Endothelial cell (in vitro differentiated cells): ENCODE measurements around the gene LYSMD3. TPM values are rescaled to one million over a fixed set of nuclear protein-coding genes. Genes with fewer than 3 reads are reported as not detected.

Experiments
- DNase-seq: peaks from one replicate; pipeline ENCODE4 v3.0.0; 2021; ENCODE audit warnings: low spot score
- H3K27ac Mint-ChIP-seq: one replicate; pipeline ENCODE4 v1.8.0; 2021; ENCODE audit warnings: mixed read lengths, inconsistent platforms; ENCODE audit not compliant: unreplicated experiment
- H3K27me3 Mint-ChIP-seq: one replicate; pipeline ENCODE4 v1.8.0; 2021; ENCODE audit warnings: mild to moderate bottlenecking, moderate library complexity, mixed read lengths, inconsistent platforms; ENCODE audit not compliant: unreplicated experiment
- H3K36me3 Mint-ChIP-seq: one replicate; pipeline ENCODE4 v1.8.0; 2021; ENCODE audit warnings: mild to moderate bottlenecking, low read depth, mixed read lengths, inconsistent platforms; ENCODE audit not compliant: unreplicated experiment
- H3K4me1 Mint-ChIP-seq: one replicate; pipeline ENCODE4 v1.8.0; 2021; ENCODE audit warnings: mild to moderate bottlenecking, mixed read lengths, inconsistent platforms; ENCODE audit not compliant: unreplicated experiment
- H3K4me3 Mint-ChIP-seq: one replicate; pipeline ENCODE4 v1.8.0; 2021; ENCODE audit warnings: mild to moderate bottlenecking, mixed read lengths, inconsistent platforms; ENCODE audit not compliant: unreplicated experiment
- H3K9me3 Mint-ChIP-seq: one replicate; pipeline ENCODE4 v1.8.0; 2021; ENCODE audit warnings: mixed read lengths, inconsistent platforms; ENCODE audit not compliant: unreplicated experiment
- total RNA-seq: library from RNA; stranded (reverse); fragmentation: NEBNext Ultra II Directional; extraction: Animal tissue kit (Norgen Biotek cat#: 25700); gene quantifications from one replicate; pipeline ENCODE4 v1.2.1, GENCODE V29; 2021; ENCODE audit not compliant: unreplicated experiment
- TF ChIP-seq, protein P1 (sequence below): fragments of 200-600 bp; sonication (generic); IDR thresholded peaks from one replicate; pipeline ENCODE4 v1.5.0; 2021; ENCODE audit warnings: antibody characterized with exemption; ENCODE audit not compliant: unreplicated experiment

LYSMD3 gene
- total RNA-seq, 1 donor from 2014 or later = 15.6 TPM

- Mint-ChIP-seq H3K4me3 (no peak overlapping the region), H3K27me3 (no peaks in the 10 kb centered on the region), H3K36me3 (no peaks in the 10 kb centered on the region), H3K9me3 (no peaks in the 10 kb centered on the region), H3K27ac (no peak overlapping the region), H3K4me1 (no peaks in the 10 kb centered on the region)
- TF ChIP-seq, protein P1, sequence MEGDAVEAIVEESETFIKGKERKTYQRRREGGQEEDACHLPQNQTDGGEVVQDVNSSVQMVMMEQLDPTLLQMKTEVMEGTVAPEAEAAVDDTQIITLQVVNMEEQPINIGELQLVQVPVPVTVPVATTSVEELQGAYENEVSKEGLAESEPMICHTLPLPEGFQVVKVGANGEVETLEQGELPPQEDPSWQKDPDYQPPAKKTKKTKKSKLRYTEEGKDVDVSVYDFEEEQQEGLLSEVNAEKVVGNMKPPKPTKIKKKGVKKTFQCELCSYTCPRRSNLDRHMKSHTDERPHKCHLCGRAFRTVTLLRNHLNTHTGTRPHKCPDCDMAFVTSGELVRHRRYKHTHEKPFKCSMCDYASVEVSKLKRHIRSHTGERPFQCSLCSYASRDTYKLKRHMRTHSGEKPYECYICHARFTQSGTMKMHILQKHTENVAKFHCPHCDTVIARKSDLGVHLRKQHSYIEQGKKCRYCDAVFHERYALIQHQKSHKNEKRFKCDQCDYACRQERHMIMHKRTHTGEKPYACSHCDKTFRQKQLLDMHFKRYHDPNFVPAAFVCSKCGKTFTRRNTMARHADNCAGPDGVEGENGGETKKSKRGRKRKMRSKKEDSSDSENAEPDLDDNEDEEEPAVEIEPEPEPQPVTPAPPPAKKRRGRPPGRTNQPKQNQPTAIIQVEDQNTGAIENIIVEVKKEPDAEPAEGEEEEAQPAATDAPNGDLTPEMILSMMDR = no peak
- DNase-seq = no peak
Observed at GRCh38 chr5:90494043-90494442, 35.3 kb downstream of the LYSMD3 start.

GRCh38 chr5:90488791-90489190 is 40.6 kb downstream of the LYSMD3 start:
- TF ChIP-seq, protein P1 = no peak
- no peak overlapping the region for H3K27ac Mint-ChIP-seq
- peaks cover 3% of the 10 kb centered on the region for H3K27me3 Mint-ChIP-seq
- H3K36me3 Mint-ChIP-seq = no peaks in the 10 kb centered on the region
- H3K4me3 Mint-ChIP-seq = no peak overlapping the region
- no peaks in the 10 kb centered on the region for H3K9me3 Mint-ChIP-seq
- no peaks in the 10 kb centered on the region for H3K4me1 Mint-ChIP-seq
- no peak for DNase-seq

DNA sequence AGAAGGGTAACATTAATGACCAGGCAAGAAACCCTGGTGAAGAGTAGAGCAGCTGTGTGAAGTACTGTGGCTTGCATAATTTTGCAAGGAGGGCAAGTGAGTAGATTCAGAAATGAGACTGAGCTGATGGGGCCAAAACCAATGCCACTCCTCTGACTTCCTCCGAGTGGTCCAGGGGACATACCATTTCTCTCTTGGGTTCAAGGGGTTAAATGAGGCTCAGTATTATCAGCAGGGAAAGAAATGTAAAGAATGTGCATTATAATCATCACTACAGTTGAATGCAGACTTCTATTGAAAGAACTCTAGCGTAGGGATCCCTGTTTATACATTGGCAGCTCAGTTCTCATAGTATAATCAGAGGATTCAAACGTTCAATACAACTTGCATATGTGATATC is 44.8 kb downstream of the LYSMD3 start:
- TF ChIP-seq, protein P1 = no peak
- H3K4me3 Mint-ChIP-seq = no peak overlapping the region
- H3K4me1 Mint-ChIP-seq = no peaks in the 10 kb centered on the region
- no peak overlapping the region for H3K27ac Mint-ChIP-seq
- DNase-seq = no peak
- no peaks in the 10 kb centered on the region for H3K9me3 Mint-ChIP-seq
- peaks cover 3% of the 10 kb centered on the region for H3K27me3 Mint-ChIP-seq
- H3K36me3 Mint-ChIP-seq = no peaks in the 10 kb centered on the region

DNA sequence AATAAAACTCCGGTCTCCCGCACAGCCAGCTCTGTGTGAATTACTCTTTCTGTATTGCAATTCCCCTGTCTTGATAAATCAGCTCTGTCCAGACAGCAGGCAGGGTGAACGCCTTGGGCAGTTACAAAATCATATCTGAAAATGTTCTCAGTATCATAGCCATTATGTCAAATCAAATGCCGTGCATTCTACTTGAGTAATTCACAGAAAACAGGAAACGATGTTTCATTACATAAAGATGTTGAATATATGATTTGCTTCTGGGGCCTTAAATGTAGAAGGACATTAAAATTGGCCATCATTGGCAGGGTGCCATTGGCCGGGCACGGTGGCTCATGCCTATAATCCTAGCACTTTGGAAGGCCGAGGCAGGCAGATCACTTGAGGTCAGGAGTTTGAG is 46.2 kb downstream of the LYSMD3 start:
- no peaks in the 10 kb centered on the region for H3K9me3 Mint-ChIP-seq
- H3K27me3 Mint-ChIP-seq = peaks cover 3% of the 10 kb centered on the region
- H3K4me1 Mint-ChIP-seq = no peaks in the 10 kb centered on the region
- no peak overlapping the region for H3K27ac Mint-ChIP-seq
- no peaks in the 10 kb centered on the region for H3K36me3 Mint-ChIP-seq
- TF ChIP-seq, protein P1 = no peak
- DNase-seq = no peak
- no peak overlapping the region for H3K4me3 Mint-ChIP-seq

GRCh38 chr5:90480699-90481098 is 48.7 kb downstream of the LYSMD3 start:
- Mint-ChIP-seq H3K27me3 (no peaks in the 10 kb centered on the region), H3K27ac (no peak overlapping the region), H3K36me3 (no peaks in the 10 kb centered on the region), H3K4me3 (no peak overlapping the region), H3K9me3 (no peaks in the 10 kb centered on the region), H3K4me1 (peaks cover 14% of the 10 kb centered on the region)
- no peak for DNase-seq
- TF ChIP-seq, protein P1 = no peak
